GM12874 (cell line): ENCODE results near the gene CFAP73.

ENCODE experiments used
- CTCF ChIP-seq: IDR thresholded peaks from 2 replicates; pipeline ENCODE4 v1.5.1; 2011; ENCODE audit warnings: low read depth, mild to moderate bottlenecking, control low read depth, low read length, moderate library complexity; ENCODE audit not compliant: insufficient read depth

CFAP73 gene

GRCh38 chr12:113173081-113173698, 23.7 kb downstream of the CFAP73 start:
- TF ChIP-seq CTCF, result no peak

- peak; percentile 98 for TF ChIP-seq CTCF
These were observed 25.2 kb downstream of the CFAP73 start for GRCh38 chr12:113174461-113175384.

DNA sequence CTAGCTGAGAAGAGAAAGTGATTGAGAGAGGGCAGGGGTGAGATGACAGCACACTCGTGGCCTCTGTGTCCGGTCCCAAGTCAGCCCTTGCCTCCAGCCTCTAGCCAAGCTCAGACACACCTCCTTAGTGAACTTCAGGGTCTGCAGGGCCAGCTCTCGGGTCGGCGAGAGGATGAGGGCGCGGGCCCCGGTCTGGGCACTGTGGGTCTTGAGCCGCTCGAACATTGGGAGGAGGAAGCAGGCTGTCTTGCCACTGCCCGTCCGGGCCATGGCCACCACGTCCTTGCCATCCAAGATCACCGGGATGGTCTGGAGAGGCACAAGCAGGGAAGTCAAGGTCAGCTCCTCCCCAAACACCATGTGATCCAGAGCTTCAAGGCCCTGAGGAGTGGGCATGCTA, 29.5 kb downstream of the CFAP73 start:
- TF ChIP-seq CTCF, result no peak

DNA sequence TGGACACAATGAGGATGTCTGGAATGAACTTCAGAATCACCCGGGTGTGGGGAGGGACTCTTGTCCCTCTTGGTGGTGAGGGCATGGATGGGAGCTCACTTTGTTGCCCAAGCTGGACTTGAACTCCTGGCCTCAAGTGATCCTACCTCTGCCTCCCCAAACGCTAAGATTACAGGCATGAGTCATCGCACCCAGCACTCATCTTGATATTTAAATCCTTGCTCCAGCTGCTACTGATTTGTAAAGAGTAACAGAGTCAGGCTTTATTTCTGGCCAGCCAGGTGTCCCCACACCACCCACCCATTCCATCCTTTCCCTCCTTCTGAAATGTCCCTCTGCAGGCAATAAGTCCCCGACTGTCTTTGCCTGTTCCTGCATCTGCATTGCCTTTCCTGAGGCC, 30.8 kb downstream of the CFAP73 start:
- TF ChIP-seq CTCF, result no peak

DNA sequence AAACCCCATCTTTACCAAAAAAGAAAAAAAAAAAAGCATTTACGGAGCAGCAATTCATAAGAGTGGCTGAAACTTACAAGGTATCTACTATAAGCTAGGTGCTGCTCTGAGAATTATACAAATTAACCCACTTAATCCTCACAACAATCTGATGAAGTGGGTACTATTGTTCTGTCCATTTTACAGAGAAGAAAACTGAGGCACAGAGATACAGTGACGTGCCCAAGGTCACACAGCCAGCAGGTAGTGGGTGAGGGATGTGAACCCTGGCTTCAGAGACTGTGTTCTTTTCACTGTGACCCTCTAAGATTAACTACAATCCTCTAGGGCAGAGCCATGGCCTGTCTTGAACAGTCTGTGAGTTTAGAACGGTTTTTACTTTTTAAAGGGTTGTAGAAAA, 32.5 kb downstream of the CFAP73 start:
- TF ChIP-seq CTCF, result no peak

DNA sequence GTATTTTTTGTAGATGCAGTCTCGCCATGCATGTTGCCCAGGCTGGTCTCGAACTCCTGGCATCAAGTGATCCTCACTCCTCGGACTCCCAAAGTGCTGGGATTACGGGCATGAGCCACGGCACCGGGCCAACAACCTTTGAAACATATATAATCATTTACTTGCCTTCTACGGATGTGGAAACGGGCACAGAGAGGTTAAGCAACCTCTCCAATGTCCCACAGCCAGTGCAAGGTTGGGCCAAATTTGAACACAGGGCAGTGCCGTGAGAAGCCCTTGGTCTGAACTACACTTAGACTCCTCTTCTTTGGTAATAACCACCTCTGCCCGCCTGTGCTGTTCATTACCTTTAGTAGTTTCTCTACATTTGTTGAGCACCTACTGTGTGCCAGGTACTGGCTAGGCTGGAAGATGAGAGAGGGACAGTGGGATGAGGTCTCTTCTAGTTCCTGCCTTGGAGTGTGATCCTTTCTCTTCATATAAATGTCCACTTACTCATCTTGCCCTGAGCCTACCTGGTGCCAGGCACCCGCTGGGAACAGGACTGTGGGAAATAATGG, 33.6 kb downstream of the CFAP73 start:
- TF ChIP-seq CTCF, result no peak

DNA sequence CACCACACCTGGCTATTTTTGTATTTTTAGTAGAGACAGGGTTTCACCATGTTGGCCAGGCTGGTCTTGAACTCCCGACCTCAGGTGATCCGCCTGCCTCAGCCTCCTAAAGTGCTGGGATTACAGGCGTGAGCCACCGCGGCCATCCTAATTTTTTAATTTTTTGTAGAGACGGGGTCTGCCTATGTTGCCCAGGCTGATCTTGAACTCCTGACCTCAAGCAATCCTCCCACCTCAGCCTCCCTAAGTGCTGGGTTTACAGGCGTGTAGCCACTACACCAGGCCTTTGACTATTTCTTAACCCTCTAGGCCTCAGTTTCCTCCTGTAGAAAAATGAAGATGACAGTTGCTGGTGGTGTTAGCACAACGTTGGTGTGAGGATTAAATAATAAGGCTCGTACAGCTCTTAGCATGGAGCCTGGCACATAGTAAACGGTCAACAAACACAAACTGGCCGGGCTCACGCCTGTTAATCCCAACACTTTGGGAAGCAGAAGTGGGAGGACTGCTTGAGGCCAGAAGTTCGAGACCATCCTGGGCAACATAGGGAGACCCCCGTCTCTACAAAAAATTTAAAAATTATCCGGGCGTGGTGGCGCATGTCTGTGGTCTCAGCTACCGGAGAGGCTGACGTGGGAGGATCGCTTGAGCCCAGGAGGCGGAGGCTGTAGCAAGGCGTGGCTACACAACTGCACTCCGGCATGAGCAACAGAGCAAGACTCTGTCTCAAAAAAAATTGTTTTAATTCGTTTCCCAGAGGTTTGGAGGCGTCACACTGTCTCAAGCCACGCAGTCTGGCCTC, 34.8 kb downstream of the CFAP73 start:
- no peak for TF ChIP-seq CTCF
